HG02610 (cell line): ENCODE data around the gene FFAR2.
"Not testable (repeated sequence)": the region's sequence is repeated elsewhere in the genome, so short reads cannot be mapped to it uniquely, and the experiment has no call there.

Source experiments
- ATAC-seq: cut with Tn5 transposase; IDR thresholded peaks from one replicate; pipeline ENCODE4 v1.9.1; 2021; ENCODE audit warnings: mild to moderate bottlenecking, moderate library complexity; ENCODE audit not compliant: unreplicated experiment

Gene FFAR2

GRCh38 chr19:35454663-35455062 is 6.6 kb downstream of the FFAR2 start:
- ATAC-seq = no peak

GRCh38 chr19:35455616-35456201 is 7.7 kb downstream of the FFAR2 start:
- no peak for ATAC-seq

- ATAC-seq = no peak
Observed at GRCh38 chr19:35457173-35457572, 9.1 kb downstream of the FFAR2 start.

- ATAC-seq = no peak
Observed at GRCh38 chr19:35458192-35458591, 10.1 kb downstream of the FFAR2 start.

GRCh38 chr19:35458731-35459391 is 10.8 kb downstream of the FFAR2 start:
- ATAC-seq = peak; percentile 24

- ATAC-seq = no peak
Observed at GRCh38 chr19:35459414-35460082, 11.5 kb downstream of the FFAR2 start.

GRCh38 chr19:35460608-35461007 is 12.6 kb downstream of the FFAR2 start:
- ATAC-seq = no peak

- no peak for ATAC-seq
Observed at GRCh38 chr19:35461060-35461459, 13.0 kb downstream of the FFAR2 start.

GRCh38 chr19:35461788-35462187 is 13.7 kb downstream of the FFAR2 start:
- not testable (repeated sequence) for ATAC-seq

GRCh38 chr19:35462476-35462953 is 14.5 kb downstream of the FFAR2 start:
- ATAC-seq = peak; percentile 52

- ATAC-seq = not testable (repeated sequence)
Observed at GRCh38 chr19:35462956-35463355, 14.9 kb downstream of the FFAR2 start.

- ATAC-seq = no peak
Observed at GRCh38 chr19:35466259-35466658, 18.2 kb downstream of the FFAR2 start.

GRCh38 chr19:35468637-35469036 is 20.6 kb downstream of the FFAR2 start:
- ATAC-seq = peak; percentile 79

GRCh38 chr19:35470128-35470527 is 22.1 kb downstream of the FFAR2 start:
- ATAC-seq = no peak

- ATAC-seq = not testable (repeated sequence)
Observed at GRCh38 chr19:35471075-35471474, 23.0 kb downstream of the FFAR2 start.

GRCh38 chr19:35471946-35472345 is 23.9 kb downstream of the FFAR2 start:
- no peak for ATAC-seq

- no peak for ATAC-seq
Observed at GRCh38 chr19:35474104-35474503, 26.0 kb downstream of the FFAR2 start.

- ATAC-seq = not testable (repeated sequence)
Observed at GRCh38 chr19:35474594-35474993, 26.5 kb downstream of the FFAR2 start.

- no peak for ATAC-seq
Observed at GRCh38 chr19:35476149-35476548, 28.1 kb downstream of the FFAR2 start.

- ATAC-seq = no peak
Observed at GRCh38 chr19:35478794-35479677, 31.0 kb downstream of the FFAR2 start.

GRCh38 chr19:35483089-35483488 is 35.0 kb downstream of the FFAR2 start:
- ATAC-seq = no peak
